ENCODE data around the gene STRBP.
"Not testable (repeated sequence)": the region's sequence is repeated elsewhere in the genome, so short reads cannot be mapped to it uniquely, and the experiment has no call there.

Gene STRBP

DNA sequence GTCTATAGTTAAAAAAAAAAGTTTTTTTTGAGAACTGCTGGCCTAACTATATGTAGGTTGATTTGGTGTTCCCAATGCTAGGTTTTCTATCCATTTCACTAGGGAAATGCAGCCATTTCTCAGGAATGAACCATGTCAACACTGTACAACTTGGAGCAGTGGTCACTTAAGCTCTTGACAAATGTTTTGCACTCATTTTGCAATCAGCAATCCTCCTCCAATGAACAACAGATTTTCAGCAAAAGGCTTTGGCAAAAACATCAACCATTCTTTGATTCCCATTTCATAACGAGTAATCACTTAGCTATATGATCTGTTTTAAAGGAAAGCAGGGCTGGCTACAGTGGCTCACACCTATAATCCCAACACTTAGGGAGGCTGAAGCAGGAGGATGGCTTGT is 17.9 kb downstream of the STRBP start:
- TF ChIP-seq, protein P1, sequence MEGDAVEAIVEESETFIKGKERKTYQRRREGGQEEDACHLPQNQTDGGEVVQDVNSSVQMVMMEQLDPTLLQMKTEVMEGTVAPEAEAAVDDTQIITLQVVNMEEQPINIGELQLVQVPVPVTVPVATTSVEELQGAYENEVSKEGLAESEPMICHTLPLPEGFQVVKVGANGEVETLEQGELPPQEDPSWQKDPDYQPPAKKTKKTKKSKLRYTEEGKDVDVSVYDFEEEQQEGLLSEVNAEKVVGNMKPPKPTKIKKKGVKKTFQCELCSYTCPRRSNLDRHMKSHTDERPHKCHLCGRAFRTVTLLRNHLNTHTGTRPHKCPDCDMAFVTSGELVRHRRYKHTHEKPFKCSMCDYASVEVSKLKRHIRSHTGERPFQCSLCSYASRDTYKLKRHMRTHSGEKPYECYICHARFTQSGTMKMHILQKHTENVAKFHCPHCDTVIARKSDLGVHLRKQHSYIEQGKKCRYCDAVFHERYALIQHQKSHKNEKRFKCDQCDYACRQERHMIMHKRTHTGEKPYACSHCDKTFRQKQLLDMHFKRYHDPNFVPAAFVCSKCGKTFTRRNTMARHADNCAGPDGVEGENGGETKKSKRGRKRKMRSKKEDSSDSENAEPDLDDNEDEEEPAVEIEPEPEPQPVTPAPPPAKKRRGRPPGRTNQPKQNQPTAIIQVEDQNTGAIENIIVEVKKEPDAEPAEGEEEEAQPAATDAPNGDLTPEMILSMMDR (IDR thresholded peaks at IDR 0.05; ENCODE audit: insufficient read depth, missing control alignments), result no peak
- DNase-seq (ENCODE audit: insufficient read length, low spot score) (no peak), FAIRE-seq (no peak)

DNA sequence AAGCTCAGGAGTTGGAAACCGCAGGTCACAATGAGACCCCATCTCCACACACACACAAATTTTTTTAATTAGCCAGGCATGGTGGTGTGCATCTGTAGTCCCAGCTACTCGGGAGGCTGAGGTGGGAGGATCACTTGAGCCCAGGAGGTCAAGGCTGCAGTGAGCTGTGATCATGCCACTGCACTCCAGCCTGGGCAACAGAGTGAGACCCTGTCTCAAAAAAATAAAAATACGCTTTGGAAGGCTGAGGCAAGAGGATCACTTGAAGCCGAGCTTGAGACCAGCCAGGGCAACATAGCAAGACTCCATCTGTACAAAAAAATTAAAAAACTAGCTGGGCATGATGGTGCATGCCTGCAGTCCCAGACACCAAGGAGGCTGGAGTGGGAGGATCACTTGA is 19.2 kb downstream of the STRBP start:
- not testable (repeated sequence) for DNase-seq (ENCODE audit: insufficient read length, low spot score); FAIRE-seq

DNA sequence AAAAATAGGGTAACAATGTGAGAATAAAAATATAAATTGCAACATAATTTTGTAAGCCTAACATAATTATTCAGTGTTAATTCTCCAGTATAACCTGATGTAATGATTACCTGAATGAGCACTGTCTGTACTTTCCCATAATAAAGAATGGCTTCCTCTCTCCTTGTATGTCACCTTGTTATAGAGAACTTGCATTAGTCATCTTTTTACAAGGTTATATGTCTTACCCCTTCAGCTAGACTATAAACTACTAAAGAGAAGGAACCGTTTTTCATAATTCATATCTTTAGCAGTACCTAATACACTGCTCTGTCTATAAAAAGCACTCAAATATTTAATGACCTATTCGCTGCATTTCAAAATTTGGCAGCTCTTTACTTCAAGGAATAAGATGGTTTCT is 19.8 kb downstream of the STRBP start:
- no peak for DNase-seq (ENCODE audit: insufficient read length, low spot score)
- no peak for FAIRE-seq
- TF ChIP-seq, protein P1 (IDR thresholded peaks at IDR 0.05; ENCODE audit: insufficient read depth, missing control alignments), result no peak

DNA sequence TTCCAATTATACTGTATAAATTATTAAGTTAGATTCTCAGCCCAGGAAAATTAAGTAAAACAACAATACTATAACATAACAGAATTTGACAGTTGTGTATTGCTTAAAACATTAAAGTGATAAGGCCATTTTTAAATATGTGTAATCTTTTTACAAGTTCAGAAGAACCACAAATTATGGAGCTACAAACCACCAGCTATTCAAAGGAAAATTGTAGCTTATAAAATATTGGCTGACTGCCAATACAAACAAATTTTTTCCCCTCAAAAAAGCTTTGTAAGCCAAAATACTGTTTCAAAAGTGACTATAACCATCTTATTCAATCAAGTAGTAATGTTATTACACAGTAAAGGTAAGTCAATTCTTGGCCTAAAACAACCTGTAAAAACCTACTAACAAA is 21.9 kb downstream of the STRBP start:
- TF ChIP-seq, protein P1 (IDR thresholded peaks at IDR 0.05; ENCODE audit: insufficient read depth, missing control alignments), result no peak
- DNase-seq (ENCODE audit: insufficient read length, low spot score), result no peak
- no peak for FAIRE-seq

DNA sequence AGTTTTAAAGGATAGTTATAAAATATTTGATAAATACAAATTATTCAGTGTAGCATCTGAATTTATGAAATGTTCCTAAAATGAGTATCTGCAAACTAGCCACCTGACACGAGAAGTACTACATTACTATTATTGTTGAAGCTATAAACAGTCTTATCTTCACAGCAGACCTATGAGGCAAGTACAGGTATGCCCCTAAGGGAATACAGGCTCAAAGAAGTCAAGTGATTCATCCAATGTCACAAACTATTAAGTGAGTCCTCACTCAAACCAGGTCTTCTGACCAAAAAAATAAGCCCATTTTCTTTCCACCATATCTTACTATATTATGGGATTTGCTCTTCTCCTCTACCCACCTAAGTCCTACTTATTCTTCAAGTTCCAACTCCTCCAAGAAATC is 28.7 kb downstream of the STRBP start:
- FAIRE-seq (no peak), DNase-seq (ENCODE audit: insufficient read length, low spot score) (no peak)
- TF ChIP-seq, protein P1 (IDR thresholded peaks at IDR 0.05; ENCODE audit: insufficient read depth, missing control alignments), result no peak

DNA sequence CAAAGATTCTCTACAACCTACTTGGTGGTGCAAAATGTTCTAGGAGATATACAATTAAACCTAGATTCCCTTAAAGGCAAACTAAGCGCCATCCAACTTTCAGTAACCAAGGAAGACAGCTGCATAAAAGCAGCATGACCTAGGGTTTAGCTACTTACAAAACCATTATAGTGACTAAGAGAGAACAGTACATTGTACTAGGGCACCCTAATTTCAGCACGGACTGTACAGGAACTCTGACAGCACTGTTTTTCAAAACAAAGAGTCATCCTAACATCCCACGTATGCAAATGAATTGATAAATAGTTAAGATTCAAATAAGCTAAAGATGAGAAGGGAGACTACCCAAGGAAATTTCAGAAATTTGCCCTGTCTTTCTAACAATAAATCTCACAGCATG is 30.0 kb downstream of the STRBP start:
- DNase-seq (ENCODE audit: insufficient read length, low spot score) (no peak), FAIRE-seq (no peak)
- TF ChIP-seq, protein P1 (IDR thresholded peaks at IDR 0.05; ENCODE audit: insufficient read depth, missing control alignments), result no peak

DNA sequence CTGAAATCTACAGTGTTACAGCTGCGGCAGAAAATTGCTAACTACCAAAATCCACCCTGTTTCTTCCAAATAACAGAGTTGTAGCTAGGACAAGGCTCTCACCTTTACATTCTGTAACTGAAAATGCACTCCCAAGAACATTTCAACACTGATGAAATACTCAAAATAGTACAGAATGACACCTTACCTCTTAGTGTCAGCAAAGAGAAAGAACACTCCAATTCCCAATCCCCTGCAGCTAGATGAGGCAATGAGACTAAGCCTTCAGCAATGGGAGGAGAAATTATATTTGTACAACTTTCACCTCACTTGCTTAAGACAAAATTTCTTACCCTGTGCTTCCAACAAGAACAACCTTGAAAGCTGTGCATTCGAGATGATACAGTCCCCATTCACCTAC is 31.2 kb downstream of the STRBP start:
- DNase-seq (ENCODE audit: insufficient read length, low spot score) (no peak), FAIRE-seq (no peak)
- TF ChIP-seq, protein P1 (IDR thresholded peaks at IDR 0.05; ENCODE audit: insufficient read depth, missing control alignments), result no peak

DNA sequence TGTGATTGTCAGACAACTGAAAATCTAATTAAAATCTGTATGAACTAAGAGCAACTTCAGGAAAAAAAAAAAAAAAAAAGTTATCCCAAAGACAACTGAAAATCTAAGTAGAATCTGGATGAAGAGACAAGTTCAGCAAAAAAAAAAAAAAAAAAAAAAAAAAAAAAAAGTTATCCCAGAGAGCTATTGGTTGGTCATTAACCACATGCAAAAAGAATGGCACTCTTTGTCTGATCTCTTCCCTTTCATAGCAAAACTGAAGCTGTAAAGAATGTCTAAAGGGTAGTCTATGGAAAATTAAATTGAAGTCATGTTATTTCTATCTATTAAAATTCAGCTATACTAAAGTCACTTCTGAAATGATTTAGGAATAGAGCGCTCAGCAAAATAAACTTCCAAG is 32.9 kb downstream of the STRBP start:
- TF ChIP-seq, protein P1 (IDR thresholded peaks at IDR 0.05; ENCODE audit: insufficient read depth, missing control alignments), result no peak
- no peak for FAIRE-seq
- no peak for DNase-seq (ENCODE audit: insufficient read length, low spot score)
